Neutrophil (primary cell): ENCODE data around the gene ICAM1.

Experiments used
- H3K27ac ChIP-seq: fragments of 200-600 bp; sonication (generic); 2 replicates; pipeline ENCODE4 v1.5.1; 2016; ENCODE audit warnings: mild to moderate bottlenecking, moderate library complexity
- H3K27me3 ChIP-seq: fragments of 200-600 bp; sonication (generic); 2 replicates; pipeline ENCODE4 v1.6.0; 2016; ENCODE audit warnings: mild to moderate bottlenecking
- H3K36me3 ChIP-seq: fragments of 200-600 bp; sonication (generic); 2 replicates; pipeline ENCODE4 v1.5.1; 2017
- H3K4me1 ChIP-seq, 2 experiments: fragments of 200-600 bp in 1 of 2; sonication (generic) in 1 of 2; 1 replicate in 1 of 2; 2 replicates in 1 of 2; pipeline versions ENCODE4 v1.5.1 to v1.6.1; 2013 to 2016; ENCODE audit warnings: low read depth in 1 of 2, low read length in 1 of 2, mild to moderate bottlenecking in 1 of 2, moderate library complexity in 1 of 2; ENCODE audit not compliant: control insufficient read depth in 1 of 2, insufficient read depth in 1 of 2
- H3K4me3 ChIP-seq, 2 experiments: fragments of 200-600 bp in 1 of 2; sonication (generic) in 1 of 2; 1 replicate in 1 of 2; 2 replicates in 1 of 2; pipeline ENCODE4 v1.5.1; 2013 to 2016; ENCODE audit warnings: low read depth in 1 of 2, low read length in 1 of 2, mild to moderate bottlenecking in 1 of 2, moderate library complexity in 1 of 2
- H3K9me3 ChIP-seq: fragments of 200-600 bp; sonication (generic); 2 replicates; pipeline ENCODE4 v1.5.1; 2016
- CTCF ChIP-seq: fragments of 200-600 bp; sonication (generic); IDR thresholded peaks from 2 replicates; pipeline ENCODE4 v1.5.1; 2016; ENCODE audit warnings: antibody characterized with exemption

ICAM1 gene

GRCh38 chr19:10305139-10305806, 34.4 kb downstream of the ICAM1 start:
- Histone ChIP-seq H3K27me3 (peaks cover under 1% of the 10 kb centered on the region), H3K4me3 (peak overlapping the region in 1 of 2 experiments; percentile 49), H3K36me3 (no peaks in the 10 kb centered on the region), H3K27ac (peak overlapping the region; percentile 73), H3K9me3 (no peaks in the 10 kb centered on the region), H3K4me1 (peaks cover 9 to 20% of the 10 kb centered on the region in 2 experiments)
- TF ChIP-seq CTCF = peak; percentile 26

- Histone ChIP-seq H3K27ac (no peak overlapping the region), H3K9me3 (no peaks in the 10 kb centered on the region), H3K27me3 (no peaks in the 10 kb centered on the region), H3K4me3 (no peak overlapping the region), H3K36me3 (no peaks in the 10 kb centered on the region), H3K4me1 (peaks cover 9 to 15% of the 10 kb centered on the region in 2 experiments)
- no peak for TF ChIP-seq CTCF
Observed at GRCh38 chr19:10306327-10306726, 35.4 kb downstream of the ICAM1 start.

- TF ChIP-seq CTCF = no peak
- H3K36me3 ChIP-seq = no peaks in the 10 kb centered on the region
- H3K4me1 ChIP-seq = peaks cover 9 to 15% of the 10 kb centered on the region in 2 experiments
- no peak within 1 kb of the TSS for H3K4me3 ChIP-seq
- H3K9me3 ChIP-seq = no peaks in the 10 kb centered on the region
- no peaks in the 10 kb centered on the region for H3K27me3 ChIP-seq
- H3K27ac ChIP-seq = no peak within 1 kb of the TSS
Observed at GRCh38 chr19:10309423-10309822, 38.5 kb downstream of the ICAM1 start, which contains the start of gene ZGLP1. Gene ZGLP1 (minus strand): TSS chr19:10309815.

GRCh38 chr19:10315335-10316214, 44.7 kb downstream of the ICAM1 start, which contains the start of gene FDX2:
Gene FDX2 (minus strand): TSS chr19:10316015. CDS start chr19:10315996, 19 bp downstream.
- H3K36me3 ChIP-seq = peaks cover 47% of the 10 kb centered on the region
- H3K27me3 ChIP-seq = peaks cover 8% of the 10 kb centered on the region
- H3K4me3 ChIP-seq = peak within 1 kb of the TSS; percentile 67 to 73
- peak within 1 kb of the TSS; percentile 52 for H3K27ac ChIP-seq
- no peaks in the 10 kb centered on the region for H3K9me3 ChIP-seq
- H3K4me1 ChIP-seq = peaks cover 10 to 11% of the 10 kb centered on the region in 2 experiments
- TF ChIP-seq CTCF = no peak

- no peaks in the 10 kb centered on the region for H3K9me3 ChIP-seq
- peaks cover 10 to 11% of the 10 kb centered on the region in 2 experiments for H3K4me1 ChIP-seq
- peaks cover 8% of the 10 kb centered on the region for H3K27me3 ChIP-seq
- TF ChIP-seq CTCF = no peak
- H3K27ac ChIP-seq = peak overlapping the region; percentile 52
- H3K36me3 ChIP-seq = peaks cover 56% of the 10 kb centered on the region
- H3K4me3 ChIP-seq = peak overlapping the region; percentile 67 to 73
Observed at GRCh38 chr19:10316229-10317044, 45.5 kb downstream of the ICAM1 start.
